WERI-Rb-1 (cell line): ENCODE results near the gene PFN3.

Source experiments
- DNase-seq: peaks from one replicate; pipeline ENCODE4 v3.0.0-alpha.2; 2020
- H3K27ac ChIP-seq: fragments of 250-450 bp; sonication (Bioruptor Pico); 2 replicates; pipeline ENCODE4 v1.5.1; 2020; ENCODE audit warnings: mild to moderate bottlenecking, moderate library complexity
- H3K27me3 ChIP-seq: fragments of 250-450 bp; sonication (Bioruptor Pico); 2 replicates; pipeline ENCODE4 v1.5.1; 2021; ENCODE audit warnings: mild to moderate bottlenecking, low read depth, moderate library complexity; ENCODE audit not compliant: insufficient read depth, severe bottlenecking
- H3K36me3 ChIP-seq: fragments of 250-450 bp; sonication (Bioruptor Pico); 2 replicates; pipeline ENCODE4 v1.5.1; 2020; ENCODE audit warnings: mild to moderate bottlenecking, moderate library complexity
- H3K4me3 ChIP-seq: 2 replicates; pipeline ENCODE4 v1.5.1; 2011; ENCODE audit warnings: low read depth, mild to moderate bottlenecking, control low read depth, low read length
- H3K9me3 ChIP-seq: fragments of 250-450 bp; sonication (Bioruptor Pico); 2 replicates; pipeline ENCODE4 v1.5.1; 2021; ENCODE audit warnings: mild to moderate bottlenecking, moderate library complexity; ENCODE audit not compliant: severe bottlenecking
- CTCF ChIP-seq: IDR thresholded peaks from 2 replicates; pipeline ENCODE4 v1.5.1; 2011; ENCODE audit warnings: low read depth, mild to moderate bottlenecking, control low read depth, inconsistent platforms, low read length

The PFN3 gene

DNA sequence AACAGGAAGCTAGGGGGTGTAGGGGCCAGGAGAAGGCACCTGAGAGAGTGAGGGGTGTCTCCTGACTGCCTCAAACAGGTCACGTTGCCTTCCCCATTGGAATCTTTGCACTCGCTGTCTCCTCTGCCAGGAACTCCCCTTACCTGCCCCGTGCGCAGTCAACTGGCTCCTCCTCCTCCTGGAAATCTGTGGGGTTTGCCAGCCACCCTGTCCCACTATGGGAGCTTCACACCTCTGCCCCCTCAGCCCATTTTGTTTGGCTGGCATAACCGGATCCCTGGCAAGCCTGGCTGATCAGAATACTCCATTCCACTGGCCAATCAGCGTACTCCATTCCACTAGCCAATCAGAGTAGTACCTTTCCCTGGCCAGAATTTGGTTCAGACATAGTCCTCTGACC, 26.7 kb downstream of the PFN3 start:
- no peaks in the 10 kb centered on the region for H3K9me3 ChIP-seq
- no peaks in the 10 kb centered on the region for H3K36me3 ChIP-seq
- DNase-seq: no peak
- H3K27ac ChIP-seq: no peak overlapping the region
- H3K4me3 ChIP-seq: no peak overlapping the region
- TF ChIP-seq CTCF: no peak
- H3K27me3 ChIP-seq: no peaks in the 10 kb centered on the region

GRCh38 chr5:177372910-177373309, 27.6 kb downstream of the PFN3 start:
- Histone ChIP-seq H3K36me3 (no peaks in the 10 kb centered on the region), H3K9me3 (no peaks in the 10 kb centered on the region), H3K27ac (no peak overlapping the region), H3K4me3 (no peak overlapping the region), H3K27me3 (no peaks in the 10 kb centered on the region)
- no peak for DNase-seq
- no peak for TF ChIP-seq CTCF

DNA sequence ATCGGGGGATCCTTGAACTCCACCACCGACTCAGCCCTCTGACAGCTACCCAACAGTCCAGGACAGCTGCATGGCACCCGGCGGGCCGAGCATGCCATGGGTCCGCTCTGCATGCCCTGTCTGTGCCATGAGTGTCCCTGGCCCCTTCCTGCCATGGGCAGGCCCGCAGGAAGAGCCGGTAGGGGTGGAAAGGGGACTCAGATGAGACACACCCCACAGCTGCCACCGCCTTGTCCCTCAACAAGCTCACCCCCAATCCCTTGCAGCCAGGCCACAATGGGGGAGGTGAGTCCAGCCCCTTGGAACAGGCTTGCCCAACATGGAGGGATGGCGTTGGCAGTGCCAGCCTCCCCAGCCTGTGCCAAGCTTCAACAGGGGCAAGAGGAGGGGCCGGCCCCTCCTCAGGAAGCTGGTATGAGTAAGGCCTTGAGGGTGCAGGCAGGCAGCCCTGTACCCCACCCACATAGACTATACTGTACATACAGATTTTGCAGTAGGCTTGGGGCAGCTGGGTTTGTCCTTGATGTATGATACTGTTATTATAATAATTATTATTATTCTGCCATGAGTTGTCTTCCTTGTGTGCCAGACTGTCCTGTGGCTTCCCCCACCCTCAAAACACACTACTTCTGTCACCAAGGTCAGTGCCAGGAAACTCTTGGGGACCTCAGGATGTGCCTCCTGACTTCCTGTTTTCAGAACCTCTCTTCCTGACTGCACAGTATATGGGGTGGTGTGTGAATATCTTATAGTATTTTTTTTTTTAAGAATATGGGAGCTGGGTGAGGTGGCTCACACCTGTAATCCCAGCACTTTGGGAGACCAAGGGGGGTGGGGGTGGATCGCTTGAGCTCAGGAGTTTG, 28.2 kb downstream of the PFN3 start:
- no peak overlapping the region for H3K4me3 ChIP-seq
- no peak for DNase-seq
- H3K27ac ChIP-seq: no peak overlapping the region

GRCh38 chr5:177371120-177372033, 29.1 kb downstream of the PFN3 start:
- DNase-seq: no peak
- no peak overlapping the region for H3K27ac ChIP-seq
- H3K4me3 ChIP-seq: peak overlapping the region; percentile 42
- H3K27me3 ChIP-seq: no peaks in the 10 kb centered on the region
- H3K9me3 ChIP-seq: no peaks in the 10 kb centered on the region
- H3K36me3 ChIP-seq: no peaks in the 10 kb centered on the region
- TF ChIP-seq CTCF: no peak

More for the DNA sequence above, 28.2 kb downstream of the PFN3 start:
- Histone ChIP-seq H3K36me3 (no peaks in the 10 kb centered on the region), H3K27me3 (no peaks in the 10 kb centered on the region), H3K9me3 (no peaks in the 10 kb centered on the region)
- TF ChIP-seq CTCF: no peak

DNA sequence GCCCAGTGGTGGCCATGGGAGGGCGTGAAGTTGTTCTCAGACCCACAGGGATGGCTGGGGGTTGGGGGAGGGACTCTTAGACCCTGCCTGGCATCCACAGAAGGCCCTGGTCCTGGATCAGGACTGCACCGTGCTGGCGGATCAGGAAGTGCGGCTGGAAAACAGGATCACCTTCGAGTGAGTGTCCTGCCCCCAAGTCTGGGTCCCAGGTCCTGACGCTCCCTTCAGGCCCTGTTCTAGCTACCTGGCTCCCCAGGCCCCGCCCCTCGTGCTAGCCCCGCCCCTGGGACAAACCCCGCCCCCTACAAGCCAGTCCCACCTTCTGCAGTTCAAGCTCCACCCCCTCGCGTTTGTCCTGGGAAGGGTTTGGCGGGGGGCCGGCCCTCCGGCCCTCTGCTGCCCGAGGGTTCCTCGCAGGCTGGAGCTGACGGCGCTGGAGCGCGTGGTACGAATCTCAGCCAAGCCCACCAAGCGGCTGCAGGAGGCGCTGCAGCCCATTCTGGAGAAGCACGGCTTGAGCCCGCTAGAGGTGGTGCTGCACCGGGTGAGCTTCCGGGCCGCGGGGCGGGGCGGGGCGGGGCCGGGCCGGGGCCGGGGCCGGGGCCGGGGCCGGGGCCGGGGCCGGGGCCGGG, 29.9 kb downstream of the PFN3 start:
- H3K27me3 ChIP-seq: no peaks in the 10 kb centered on the region
- H3K4me3 ChIP-seq: peak overlapping the region; percentile 42
- peak; percentile 92 for DNase-seq
- no peaks in the 10 kb centered on the region for H3K36me3 ChIP-seq
- no peak overlapping the region for H3K27ac ChIP-seq
- TF ChIP-seq CTCF: peak; percentile 71
- H3K9me3 ChIP-seq: no peaks in the 10 kb centered on the region
